Fibroblast of skin of scalp (primary cell): Measurements from ENCODE around the gene CYGB.

Experiments
- DNase-seq: peaks from one replicate; pipeline ENCODE4 v3.0.0-alpha.2; 2013

The CYGB gene

DNA sequence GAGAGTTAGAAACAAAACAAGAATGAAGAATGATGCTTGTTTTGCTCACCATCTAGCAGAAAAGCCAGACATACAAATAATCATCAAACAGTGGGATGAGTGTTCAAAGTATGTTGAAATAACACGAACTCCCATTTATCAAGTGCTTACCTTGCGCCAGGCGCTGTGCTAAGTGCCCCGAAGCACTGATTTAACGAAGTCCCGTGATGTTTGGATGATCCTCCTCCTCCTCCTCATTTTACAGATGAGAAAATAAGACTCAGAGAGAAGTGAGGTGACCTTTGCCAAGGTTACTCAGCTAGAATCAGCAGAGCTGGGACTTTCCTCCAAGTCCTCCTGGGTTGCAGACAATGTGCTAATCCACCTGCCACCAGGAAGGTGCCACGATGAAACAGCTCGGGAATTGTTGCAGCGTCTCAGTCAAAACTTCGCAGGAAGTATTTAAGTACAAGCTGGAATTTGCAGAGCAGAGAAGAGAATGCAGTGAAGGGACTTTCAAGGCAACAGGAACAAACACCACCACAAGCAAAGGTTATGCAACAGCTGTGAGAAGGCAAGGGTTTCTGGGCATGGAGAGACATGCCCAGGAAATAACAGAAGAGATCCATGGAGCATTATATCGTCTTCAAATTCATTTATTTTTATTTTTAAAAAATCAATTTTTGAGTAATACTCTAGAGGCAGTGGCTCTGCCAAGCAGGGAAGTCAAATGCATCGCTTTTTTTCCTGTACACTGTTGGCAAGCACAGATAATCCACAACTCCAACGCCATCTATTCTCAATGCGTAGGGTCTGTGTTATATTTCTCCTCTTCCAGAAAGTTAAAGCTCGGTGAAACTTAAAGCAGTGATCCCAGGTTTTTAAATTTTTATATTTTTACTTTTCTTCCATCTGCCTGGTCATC, 13.5 kb upstream of the CYGB start:
- no peak for DNase-seq

DNA sequence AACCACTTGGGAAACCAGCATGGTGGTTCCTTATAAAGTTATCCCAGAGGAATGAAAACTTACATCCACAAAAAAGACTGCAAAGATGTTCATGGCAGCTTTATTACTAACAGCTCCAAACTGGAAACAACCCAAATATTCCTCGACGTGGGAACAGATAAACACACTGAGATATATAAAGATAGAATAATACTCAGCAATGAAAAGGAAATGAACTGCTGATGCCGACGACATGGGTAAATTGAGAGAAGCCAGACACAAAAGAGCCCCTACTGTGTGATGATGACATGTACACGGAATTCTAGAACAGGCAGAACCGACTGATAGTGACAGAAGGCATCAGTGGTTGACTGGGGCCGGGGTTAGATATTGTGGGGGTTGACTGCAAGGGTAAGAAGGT, 12.0 kb upstream of the CYGB start:
- no peak for DNase-seq

DNA sequence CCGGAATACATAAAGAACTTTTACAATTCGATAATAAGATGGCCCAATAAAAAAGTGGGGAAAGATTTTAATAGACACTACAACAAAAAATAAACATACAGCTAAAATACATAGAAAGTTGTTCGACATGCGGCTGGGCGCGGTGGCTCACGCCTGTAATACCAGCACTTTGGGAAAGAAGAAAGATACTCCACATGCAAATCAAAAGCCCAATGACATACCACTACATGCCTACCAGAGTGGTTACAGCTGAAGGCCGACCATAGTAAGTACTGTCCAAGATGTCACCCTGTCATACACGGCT, 11.7 kb upstream of the CYGB start:
- DNase-seq, result no peak

DNA sequence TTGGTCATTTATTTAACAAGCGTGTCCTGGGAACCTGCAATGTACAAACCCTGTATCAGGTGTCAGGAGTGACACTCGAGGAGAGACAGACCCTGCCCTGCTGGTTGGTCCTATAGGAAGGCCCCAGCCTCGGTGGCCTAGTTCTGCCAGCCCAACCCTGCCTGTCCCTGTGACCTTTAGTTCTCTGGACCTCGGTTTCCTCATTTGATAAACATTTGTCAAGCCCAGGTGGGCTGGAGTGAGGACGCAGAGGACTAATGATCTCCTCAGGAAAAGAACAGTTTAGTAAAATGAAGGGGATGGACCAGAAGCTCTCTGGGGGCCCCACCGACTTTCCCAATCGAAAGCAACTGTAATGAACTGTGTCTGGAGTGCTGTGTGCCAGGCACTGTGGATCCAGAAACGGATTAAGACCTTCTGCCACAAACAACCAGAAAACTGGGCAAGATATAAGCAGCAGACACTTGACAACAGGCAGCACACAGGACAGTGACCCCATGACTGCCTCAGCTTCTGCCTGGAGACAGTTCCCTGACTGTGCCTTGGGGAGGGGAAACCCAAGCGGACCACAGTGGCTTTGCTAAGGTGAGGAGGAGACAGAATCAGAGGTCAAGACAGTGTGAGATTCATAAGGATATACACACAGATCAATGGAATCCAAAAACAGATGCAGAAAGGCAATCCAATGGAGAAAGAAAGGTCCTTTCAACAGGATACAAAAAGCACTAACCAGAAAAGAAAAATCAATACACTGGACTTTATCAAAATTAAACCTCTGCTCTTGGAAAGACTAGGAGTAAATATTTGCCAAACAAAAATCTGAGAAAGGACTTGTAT, 11.1 kb upstream of the CYGB start:
- DNase-seq, result no peak

DNA sequence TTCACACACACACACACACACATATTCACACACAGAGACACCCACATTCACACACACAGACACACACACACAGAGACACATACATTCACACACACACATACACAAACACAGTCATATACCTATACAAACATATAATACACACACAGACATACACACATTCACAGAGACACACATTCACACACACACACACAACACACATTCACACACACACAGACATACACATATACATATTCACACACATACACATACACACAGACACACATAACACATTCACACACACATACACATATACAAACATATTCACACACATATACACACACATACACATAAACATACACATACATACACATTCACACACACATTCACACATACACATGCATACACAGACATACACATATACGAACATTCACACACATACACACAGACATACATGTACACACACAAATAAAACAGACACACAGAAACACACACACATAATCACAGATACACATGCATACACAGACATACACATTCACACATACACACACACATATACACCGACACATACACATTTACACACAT, 10.2 kb upstream of the CYGB start:
- DNase-seq, result no peak

DNA sequence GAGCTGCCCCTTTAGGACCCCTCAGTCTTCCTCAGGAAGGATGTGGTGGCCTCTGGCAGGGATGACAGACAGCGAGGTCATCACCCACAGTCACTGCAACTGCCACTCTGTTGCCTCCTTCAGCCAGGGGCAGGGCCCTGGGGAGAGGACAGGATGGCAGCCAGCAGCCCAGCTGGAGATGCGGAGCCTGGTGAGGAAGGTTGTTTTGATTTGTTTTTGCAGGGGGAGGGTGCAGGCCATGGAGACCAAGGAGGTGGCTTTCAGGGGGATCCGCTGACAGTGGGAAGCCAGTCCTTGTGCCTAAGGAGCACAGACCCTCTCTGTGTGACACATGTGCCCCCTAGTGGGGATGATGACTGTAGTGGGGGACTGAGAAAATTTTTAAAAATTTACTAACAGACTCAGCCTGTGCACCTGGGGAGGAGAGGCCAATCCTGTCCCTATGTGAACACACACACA, 9.7 kb upstream of the CYGB start:
- peak; percentile 80 for DNase-seq

DNA sequence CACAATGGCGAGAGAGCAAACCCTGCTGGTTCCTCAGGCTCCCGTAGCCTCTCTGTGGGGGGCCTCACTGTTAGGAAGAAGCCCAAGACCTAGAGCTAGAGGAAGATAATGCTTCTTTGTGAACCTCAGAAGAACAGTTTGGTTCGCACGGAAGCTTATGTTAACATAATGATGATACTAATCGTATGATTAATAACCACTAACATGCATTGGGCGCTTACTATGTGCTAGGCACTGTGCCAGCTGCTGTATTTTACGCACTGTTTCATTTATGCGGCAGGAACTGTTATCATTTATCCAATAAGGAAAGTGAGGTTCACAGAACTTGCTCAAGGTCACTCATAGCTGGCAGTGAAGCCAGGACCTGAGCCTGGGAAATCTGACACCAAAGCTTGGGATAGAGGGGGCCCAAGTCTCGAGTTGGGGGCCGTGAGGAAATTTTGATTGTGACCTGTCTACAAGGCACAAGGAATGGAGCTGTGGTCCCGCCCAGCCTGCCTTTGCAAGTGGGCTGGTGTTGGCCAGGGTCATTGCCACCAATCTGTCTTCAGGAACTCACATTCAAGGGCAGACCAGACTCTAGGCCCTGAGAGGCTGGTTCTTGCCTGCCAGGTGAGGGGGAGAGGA, 9.2 kb upstream of the CYGB start:
- peak; percentile 94 for DNase-seq

DNA sequence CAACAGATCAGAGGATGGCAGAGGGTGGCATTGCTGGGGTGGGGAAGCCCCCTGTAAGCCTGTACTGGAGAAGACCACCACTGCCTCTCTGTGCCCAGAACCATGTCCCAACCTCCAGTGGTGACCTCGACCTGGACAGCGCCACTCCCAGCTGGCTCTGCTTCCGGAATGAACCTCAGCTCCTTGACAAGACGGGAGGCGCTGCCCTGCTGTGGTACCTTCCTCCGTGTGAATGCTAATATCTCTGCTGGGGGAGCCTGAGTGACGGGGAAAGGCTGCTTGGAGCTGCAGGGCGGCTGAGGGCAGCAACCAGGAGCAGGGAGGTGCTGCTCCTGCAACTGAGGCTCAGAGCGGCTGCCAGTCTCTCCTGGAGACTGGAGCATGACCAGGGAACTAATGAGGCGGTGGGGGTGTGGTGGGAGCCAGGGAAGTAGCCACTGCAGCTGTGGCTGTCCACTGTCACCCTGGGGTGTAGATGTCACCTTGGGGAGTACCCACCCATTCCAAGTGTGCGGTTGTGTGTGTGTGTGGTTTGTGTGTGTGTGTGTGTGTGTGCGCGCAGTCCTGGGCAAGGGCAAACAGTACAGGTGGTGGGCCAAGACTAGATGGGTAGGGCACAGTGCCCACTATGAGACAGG, 8.5 kb upstream of the CYGB start:
- DNase-seq, result no peak

DNA sequence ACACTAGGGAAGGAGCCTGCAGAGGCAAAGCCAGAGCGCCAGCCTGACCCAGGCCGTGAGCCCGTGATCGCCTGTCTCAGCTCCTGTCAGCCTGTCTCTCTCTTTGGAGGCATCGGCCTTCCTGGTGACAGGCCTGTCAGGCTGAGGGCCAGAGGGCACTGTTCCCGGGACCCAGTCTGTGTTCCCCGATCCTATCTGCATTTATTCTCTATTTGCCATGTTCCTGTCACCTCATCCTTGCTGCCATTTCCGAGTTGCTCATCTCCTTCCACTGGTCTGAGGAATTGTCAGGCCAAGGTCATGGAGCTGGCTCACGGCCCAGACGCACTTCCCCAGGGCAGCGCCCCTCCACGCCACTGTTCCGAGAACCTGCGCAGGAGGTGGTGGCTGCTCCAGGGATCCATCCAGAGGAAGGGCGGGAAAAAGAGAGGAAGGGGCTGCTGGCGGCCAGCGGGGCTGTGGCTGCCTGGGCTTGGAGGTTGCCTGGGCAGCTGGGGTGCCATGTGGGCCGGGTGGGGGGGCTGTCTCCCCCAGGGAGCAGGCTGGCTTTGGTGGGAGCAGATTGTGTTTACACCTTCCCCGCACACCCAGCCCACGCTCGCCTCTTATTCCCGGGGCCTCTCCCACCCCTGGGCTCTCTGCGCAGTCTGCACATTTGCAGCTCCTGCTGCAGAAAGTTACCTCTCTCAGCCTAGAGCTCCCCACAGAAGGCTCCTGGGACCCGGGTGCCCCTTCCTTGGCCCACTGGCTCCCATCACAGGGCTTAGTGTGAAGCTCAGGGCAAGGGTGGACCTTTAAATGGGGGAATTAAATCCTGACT, 7.2 kb upstream of the CYGB start:
- no peak for DNase-seq

DNA sequence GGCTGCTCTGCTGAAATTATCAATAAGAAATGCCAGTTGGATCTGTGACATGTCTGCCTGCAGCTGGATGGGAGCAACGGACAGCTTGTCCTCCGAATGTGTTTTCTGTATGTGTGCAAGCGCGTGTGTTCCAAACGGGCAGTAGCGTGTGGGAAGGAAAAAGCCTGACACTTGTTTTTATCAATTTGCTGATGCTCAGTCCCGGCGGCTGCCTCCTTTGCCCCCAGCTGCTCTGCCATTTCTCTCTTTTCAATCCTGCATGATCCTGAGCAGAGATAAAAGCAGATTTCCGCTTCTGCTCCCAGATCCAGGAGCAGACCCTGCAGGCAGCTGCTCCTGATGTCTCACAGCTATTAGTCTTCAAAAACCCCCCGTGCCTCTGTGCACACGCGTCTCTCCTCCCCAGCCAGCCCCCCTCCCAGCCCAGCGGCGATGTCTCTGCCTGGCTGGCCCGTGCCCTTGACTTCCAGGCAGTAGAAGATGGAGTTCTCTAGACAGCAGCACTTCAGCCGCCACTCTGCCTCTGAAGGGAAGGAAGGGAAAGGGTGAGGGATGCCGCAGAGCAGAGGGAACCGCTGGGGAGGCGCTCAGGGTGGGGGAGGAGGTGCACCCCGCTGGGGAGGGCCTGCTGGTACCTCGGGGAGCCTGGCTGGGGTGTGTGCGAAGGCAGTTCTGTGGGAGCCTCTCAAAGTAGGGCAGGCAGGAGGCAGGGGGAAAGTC, 6.5 kb upstream of the CYGB start:
- DNase-seq, result no peak

DNA sequence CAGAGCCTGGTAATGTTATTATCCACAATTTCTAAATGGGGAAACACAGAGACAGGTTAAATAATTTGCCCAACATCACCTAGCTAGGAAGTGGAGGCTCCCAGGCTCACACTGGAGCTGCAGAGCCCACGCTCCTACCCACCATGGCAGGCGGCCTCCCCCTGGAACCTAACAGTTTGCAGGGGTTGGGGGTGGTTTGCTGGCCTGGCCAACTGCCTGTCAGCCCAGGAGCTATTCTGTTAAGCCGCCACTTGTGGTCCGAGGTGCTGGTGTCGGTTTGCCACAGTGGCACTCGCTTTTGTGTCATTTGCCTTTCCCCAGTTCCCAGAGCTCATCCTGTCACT, 5.9 kb upstream of the CYGB start:
- DNase-seq, result no peak

DNA sequence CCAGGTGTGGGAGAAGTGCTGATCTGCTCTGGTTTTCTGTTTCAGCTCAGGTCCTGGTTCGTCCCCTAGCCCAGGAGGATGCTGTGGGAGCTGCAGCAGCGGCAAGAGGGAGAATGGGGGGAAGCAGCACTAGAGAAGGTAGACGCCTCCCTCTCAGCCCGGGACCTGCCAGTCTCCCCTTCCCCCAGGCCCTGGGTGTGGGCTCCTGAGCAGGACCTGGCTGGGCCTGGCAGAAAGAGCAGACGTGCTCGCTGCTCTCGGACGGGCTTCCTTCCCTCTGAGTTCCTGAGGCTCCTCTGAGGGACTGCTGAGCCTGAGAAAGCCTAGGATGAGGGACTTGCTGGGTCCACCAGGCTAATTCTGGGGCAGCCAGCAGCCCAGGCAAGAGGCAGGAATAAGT, 5.5 kb upstream of the CYGB start:
- no peak for DNase-seq

DNA sequence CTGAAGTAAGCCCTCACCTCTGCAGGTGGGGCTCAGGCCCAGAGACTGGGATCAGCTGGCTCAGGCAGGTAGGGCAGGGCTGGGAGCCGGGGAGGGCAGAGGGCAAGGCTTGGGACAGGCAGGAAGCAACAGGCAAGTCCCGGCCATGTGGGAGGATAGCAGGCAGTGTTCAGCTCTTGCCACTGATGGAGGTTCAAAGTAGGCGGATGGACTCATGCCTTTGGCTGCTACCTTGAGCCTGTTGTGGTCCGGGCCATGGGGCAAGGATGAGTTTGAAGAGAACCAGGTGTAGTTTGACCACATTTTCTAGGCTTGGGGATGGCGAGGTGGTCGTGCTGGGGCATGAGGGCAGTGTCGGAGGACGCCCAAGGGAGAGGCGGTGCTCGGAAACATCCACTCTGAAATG, 5.1 kb upstream of the CYGB start:
- no peak for DNase-seq

DNA sequence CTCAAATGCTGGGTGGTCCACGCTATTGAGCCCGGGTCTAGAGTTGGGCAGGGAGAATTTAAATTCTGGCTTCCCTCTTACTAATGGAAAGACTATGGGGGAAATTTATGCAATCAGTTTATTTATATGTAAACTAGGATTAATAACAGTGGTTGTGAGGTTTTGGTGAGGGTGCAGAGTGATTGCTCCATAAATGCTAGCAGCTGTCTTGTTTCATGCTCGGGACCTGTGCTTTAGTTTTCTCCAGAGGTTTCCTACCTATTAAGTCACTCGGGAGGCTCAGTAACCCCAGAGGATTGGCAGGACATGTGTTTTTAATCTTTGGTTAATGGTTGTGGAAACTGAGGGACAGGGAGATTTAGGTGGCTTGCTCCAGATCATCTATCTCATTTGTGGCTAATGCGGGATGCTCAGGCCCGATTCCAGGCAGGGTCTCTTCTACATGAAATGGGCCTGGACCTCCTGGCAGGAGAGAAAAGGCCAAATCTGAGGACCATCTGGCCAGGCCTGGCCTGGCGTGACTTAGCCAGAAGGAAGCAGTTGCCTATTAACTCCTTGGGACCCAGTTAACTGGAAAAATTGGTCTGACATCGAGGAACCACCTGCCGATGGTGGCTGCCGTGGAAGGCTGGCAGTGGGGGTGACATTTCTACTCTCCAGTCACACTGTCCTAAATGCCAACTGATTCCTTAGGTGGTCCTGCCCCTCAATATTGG, 4.4 kb upstream of the CYGB start:
- DNase-seq, result no peak

DNA sequence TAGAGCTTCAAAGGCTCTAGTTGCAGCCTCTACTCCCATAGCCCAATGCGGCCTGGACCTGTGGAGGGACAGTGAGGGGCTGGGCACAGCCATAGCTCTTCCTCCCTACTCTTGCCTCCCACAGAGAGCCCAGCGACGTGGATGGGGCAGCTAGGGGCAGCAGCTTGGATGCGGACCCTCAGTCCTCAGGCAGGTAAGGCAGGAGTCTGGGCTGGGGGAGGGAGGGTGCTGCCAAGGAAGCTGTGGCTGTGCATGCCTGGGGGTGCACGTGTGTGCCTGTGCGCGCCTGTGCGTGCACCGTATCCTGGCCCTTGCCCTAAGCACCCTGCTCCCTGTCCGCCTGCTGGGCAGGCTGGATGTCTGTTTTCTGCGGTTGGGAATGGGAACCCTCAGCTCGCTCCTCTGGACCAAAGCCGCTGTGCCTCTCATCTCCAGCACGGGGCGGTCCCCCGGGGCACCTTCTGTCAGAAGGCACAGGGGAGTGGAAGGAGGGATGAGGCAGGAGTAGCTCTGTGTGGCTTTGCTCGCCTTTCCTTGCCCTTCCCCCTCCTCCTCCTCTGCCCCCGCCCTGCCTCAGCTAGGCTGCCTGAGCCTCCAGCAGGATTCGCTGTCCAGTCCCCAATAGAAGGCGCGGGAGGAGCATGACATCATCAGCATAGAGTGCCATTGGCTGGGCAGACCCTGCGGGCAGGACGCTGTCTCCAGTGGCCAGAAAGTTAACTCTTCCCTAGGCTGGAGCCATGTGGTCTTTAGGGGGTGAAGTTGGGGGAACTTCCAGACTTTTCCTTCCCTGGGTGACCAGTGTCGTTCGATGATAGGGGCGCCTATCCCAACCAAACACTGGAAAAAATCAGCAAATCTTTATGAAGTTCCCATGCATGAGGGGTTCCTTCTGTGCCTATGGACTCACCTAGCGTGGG, 3.1 kb upstream of the CYGB start:
- peak; percentile 95 for DNase-seq

DNA sequence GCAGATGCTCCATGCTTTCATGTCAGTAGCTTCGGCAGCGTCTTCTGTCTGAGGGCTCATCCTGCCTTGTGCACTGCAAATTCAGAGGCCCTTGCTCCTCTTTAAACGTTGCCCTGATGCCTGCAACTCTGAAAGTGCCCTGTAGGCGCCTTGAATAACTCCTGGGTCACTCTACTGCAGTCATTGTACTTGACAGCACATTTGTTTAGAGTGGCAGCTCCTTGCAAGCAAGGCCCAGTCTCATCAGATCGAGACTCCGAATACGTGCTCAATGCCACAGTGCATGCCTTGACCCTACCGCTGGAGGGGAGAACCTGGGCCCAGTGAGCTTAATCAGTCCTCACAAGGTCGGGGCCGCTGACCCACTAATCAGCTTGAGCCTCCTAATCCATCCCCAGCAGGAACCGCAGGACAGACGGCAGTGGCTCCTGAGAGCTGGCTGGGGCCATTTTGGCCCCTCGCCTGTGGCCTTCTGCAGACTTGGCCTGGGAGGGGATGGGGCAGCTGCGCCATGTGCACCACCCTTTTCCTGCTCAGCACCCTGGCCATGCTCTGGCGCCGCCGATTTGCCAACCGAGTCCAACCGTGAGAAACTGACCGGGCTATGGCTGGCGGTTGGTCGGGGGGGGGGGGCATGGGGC, 2.2 kb upstream of the CYGB start, which contains the start of gene PRCD:
PRCD (plus strand) TSS at position 414 of the 641 bp plus-strand sequence; CDS start at position 512, 98 bp downstream.
- no peak for DNase-seq

DNA sequence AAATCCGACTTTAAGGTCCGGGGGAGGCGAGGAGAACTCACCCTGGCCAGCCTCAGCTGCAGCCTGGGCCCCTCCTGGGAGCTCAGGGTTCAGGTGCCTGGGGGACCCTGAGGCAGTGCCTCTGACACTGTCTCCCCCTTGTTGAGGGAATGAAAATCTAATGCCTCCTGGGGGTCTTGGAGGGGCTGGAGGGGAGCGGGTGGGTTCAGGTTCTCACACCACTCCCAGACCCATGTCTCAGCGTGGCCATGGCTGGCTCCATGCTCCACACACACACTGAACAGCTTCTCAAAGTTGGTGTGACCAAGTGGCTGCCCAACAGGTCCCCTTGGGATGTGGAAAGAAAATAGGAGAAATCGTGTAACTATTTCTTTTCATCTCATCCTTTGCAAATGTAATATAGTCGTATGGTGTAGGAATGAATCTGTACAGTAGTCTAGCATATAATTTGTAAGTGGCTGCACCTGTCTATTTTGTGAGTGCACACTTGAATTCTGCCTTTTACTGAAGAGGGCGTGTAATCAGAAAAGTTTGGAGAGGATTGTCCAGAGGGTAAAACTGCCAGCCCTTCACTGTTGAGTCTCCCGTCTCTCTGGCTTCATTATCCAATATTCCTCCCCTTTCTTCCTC, 1.5 kb upstream of the CYGB start:
- DNase-seq, result no peak

DNA sequence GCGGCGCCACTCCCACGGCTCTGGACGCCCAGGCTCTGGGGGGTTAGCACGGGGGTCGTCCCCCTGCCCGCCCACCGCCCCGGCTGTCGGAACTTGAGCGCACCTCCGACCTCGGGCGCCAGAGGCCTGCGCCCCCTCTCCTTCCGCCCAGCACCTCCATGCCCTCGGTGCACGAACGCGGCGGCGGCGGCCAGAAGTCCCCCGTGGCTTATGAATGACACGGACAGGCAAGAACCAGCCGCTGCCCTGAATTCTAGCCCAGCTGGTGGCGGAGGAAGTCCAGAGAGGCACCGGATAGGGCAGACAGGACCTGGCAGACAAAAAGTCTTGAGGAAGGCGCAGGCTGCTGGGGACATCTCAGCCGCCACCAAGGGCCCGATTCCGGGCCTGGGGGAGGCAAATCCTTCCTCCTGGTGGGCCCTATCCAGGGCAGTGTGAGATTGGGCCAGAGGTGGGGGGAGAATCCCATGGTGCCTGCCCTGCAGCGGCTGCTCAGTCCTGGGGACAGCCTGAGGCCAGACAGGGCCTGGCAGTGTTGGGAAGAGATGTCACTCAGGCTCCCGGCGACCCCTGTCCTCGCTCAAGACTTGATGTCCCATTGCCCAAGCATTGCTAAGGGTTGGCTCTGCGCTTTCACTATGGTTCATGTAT, 897 bp upstream of the CYGB start:
- no peak for DNase-seq
